HG02973 (cell line): Measurements from ENCODE around the gene IL16.
A peak's percentile ranks its signal among the peaks of the same experiment; 100 is the strongest.

ENCODE experiments used
- ATAC-seq: cut with Tn5 transposase; IDR thresholded peaks from one replicate; pipeline ENCODE4 v1.9.1; 2021; ENCODE audit warnings: moderate library complexity; ENCODE audit not compliant: unreplicated experiment

Gene IL16

GRCh38 chr15:81254277-81254915 is 57.7 kb downstream of the IL16 start:
- no peak for ATAC-seq

GRCh38 chr15:81254916-81255290 is 58.2 kb downstream of the IL16 start:
- no peak for ATAC-seq

GRCh38 chr15:81255315-81255957 is 58.8 kb downstream of the IL16 start:
- no peak for ATAC-seq

- no peak for ATAC-seq
Measured at GRCh38 chr15:81255958-81256320, 59.3 kb downstream of the IL16 start.

GRCh38 chr15:81256916-81257315 is 60.2 kb downstream of the IL16 start:
- no peak for ATAC-seq

GRCh38 chr15:81257435-81257834 is 60.8 kb downstream of the IL16 start:
- ATAC-seq = no peak

GRCh38 chr15:81258455-81258854 is 61.8 kb downstream of the IL16 start:
- no peak for ATAC-seq

GRCh38 chr15:81259760-81260298 is 63.1 kb downstream of the IL16 start:
- no peak for ATAC-seq

GRCh38 chr15:81261172-81261811 is 64.6 kb downstream of the IL16 start:
- ATAC-seq = no peak

- ATAC-seq = no peak
Measured at GRCh38 chr15:81263477-81263876, 66.8 kb downstream of the IL16 start.

- no peak for ATAC-seq
Measured at GRCh38 chr15:81264072-81264857, 67.6 kb downstream of the IL16 start.

GRCh38 chr15:81265256-81265943 is 68.7 kb downstream of the IL16 start:
- peak; percentile 12 for ATAC-seq

- ATAC-seq = peak; percentile 68
Measured at GRCh38 chr15:81265944-81266775, 69.5 kb downstream of the IL16 start.

- no peak for ATAC-seq
Measured at GRCh38 chr15:81268340-81268739, 71.7 kb downstream of the IL16 start.

GRCh38 chr15:81268881-81269601 is 72.4 kb downstream of the IL16 start:
- ATAC-seq = no peak

GRCh38 chr15:81270188-81270587 is 73.5 kb downstream of the IL16 start:
- ATAC-seq = no peak

- ATAC-seq = no peak
Measured at GRCh38 chr15:81270781-81271491, 74.3 kb downstream of the IL16 start.

- no peak for ATAC-seq
Measured at GRCh38 chr15:81271761-81272644, 75.3 kb downstream of the IL16 start.
